Activated naive CD4-positive, alpha-beta T cell treated with anti-CD3 and anti-CD28 coated beads for 36 hours (primary cell): ENCODE data around the gene CNTN4. TPM values are rescaled to one million over a fixed set of nuclear protein-coding genes. Genes with fewer than 3 reads are reported as not detected.

Experiments used
- CTCF ChIA-PET: fragments of 350-600 bp; sonication (Branson Sonifier 250); formaldehyde crosslinking; loops from one replicate; lab custom pipeline; 2021; ENCODE audit warnings: antibody characterized with exemption; lab: Charles Lee
- DNase-seq: peaks from one replicate; pipeline ENCODE4 v3.0.0-alpha.2; 2020
- H3K27ac Mint-ChIP-seq: one replicate; pipeline ENCODE4 v1.8.0; 2021; ENCODE audit warnings: mild to moderate bottlenecking, mixed read lengths
- H3K27me3 Mint-ChIP-seq: one replicate; pipeline ENCODE4 v1.8.0; 2021; ENCODE audit warnings: low read depth, mixed read lengths
- H3K36me3 Mint-ChIP-seq: one replicate; pipeline ENCODE4 v1.8.0; 2021; ENCODE audit warnings: low read depth, mixed read lengths
- H3K4me1 Mint-ChIP-seq: one replicate; pipeline ENCODE4 v1.8.0; 2021; ENCODE audit warnings: low read depth, mixed read lengths
- H3K4me3 Mint-ChIP-seq: one replicate; pipeline ENCODE4 v1.8.0; 2021; ENCODE audit warnings: mild to moderate bottlenecking, moderate library complexity, mixed read lengths
- H3K9me3 Mint-ChIP-seq: one replicate; pipeline ENCODE4 v1.8.0; 2021; ENCODE audit warnings: mixed read lengths
- intact Hi-C: fragments of 100-400 bp; cut with micrococcal nuclease; formaldehyde crosslinking; loops from one replicate; pipeline ENCODE4 v1.15.1; 2023
- total RNA-seq, 2 experiments: library from RNA; stranded (reverse); gene quantifications; one replicate each; pipeline ENCODE4 v1.2.3, GENCODE V29; 2021

CNTN4 gene
- total RNA-seq, 2 experiments from 2014 or later = not detected

GRCh38 chr3:3066378-3066777 lies 967.7 kb downstream of the CNTN4 start:
- DNase-seq = no peak
- H3K36me3 Mint-ChIP-seq = no peaks in the 10 kb centered on the region
- H3K9me3 Mint-ChIP-seq = no peaks in the 10 kb centered on the region
- H3K4me3 Mint-ChIP-seq = no peak overlapping the region
- CTCF ChIA-PET = no interaction called here
- no peaks in the 10 kb centered on the region for H3K4me1 Mint-ChIP-seq
- no peak overlapping the region for H3K27ac Mint-ChIP-seq
- intact Hi-C loops = no loop called here
- H3K27me3 Mint-ChIP-seq = no peaks in the 10 kb centered on the region

DNA sequence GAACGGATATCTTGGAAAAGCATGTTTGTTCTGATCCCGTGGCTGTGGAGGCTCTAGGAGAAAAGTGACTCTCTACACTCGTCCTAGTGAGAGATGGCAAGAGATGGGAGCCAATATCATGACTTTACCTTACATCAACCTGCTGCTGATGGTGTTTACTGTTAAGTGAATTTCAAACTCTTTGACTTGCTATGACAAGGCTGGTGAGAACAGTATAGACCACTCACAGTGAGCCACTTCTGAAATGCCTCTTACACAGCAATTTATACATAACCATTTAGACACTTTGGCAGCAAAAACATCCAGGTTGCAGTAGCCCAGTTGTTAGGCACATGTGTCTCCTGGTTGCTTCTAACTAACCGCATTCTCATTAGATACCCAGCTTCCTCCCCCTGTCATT lies 968.2 kb downstream of the CNTN4 start:
- no peaks in the 10 kb centered on the region for H3K36me3 Mint-ChIP-seq
- intact Hi-C loops = no loop called here
- no peaks in the 10 kb centered on the region for H3K27me3 Mint-ChIP-seq
- H3K27ac Mint-ChIP-seq = no peak overlapping the region
- CTCF ChIA-PET = no interaction called here
- H3K4me1 Mint-ChIP-seq = no peaks in the 10 kb centered on the region
- no peak overlapping the region for H3K4me3 Mint-ChIP-seq
- no peaks in the 10 kb centered on the region for H3K9me3 Mint-ChIP-seq
- DNase-seq = no peak

DNA sequence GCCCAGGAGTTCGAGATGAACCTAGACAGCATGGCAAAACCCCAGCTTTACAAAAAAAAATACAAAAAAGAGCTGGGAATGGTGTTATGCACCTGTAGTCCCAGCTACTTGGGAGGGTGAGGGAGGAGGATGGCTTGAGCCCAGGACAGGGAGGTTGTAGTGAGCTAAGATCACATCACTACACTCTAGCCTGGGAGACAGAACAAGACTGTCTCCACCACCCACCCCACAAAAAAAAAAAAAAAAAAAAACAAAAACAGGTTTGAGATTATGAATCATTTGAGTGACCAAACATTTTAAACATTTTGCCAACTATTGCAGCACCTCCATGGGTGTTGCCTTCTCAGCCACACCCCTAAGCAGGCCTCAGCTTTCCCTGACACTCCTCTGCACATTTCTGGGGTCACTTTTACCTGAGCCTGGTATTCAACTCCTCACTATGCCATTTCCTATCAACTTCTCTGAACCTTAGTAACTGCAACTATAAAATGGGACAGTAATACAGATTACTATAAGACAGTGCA lies 969.8 kb downstream of the CNTN4 start:
- Mint-ChIP-seq H3K4me1 (no peaks in the 10 kb centered on the region), H3K9me3 (no peaks in the 10 kb centered on the region), H3K27ac (no peak overlapping the region), H3K4me3 (no peak overlapping the region), H3K27me3 (no peaks in the 10 kb centered on the region), H3K36me3 (no peaks in the 10 kb centered on the region)
- intact Hi-C loops = no loop called here
- DNase-seq = no peak
- CTCF ChIA-PET = interaction anchor here (0.6 kb wide), 2 partner anchors 112 to 652 kb away, joined by 3 read pairs; no protein-coding TSS in a partner anchor

- Mint-ChIP-seq H3K27me3 (no peaks in the 10 kb centered on the region), H3K36me3 (no peaks in the 10 kb centered on the region), H3K4me3 (no peak overlapping the region), H3K27ac (no peak overlapping the region), H3K9me3 (no peaks in the 10 kb centered on the region), H3K4me1 (no peaks in the 10 kb centered on the region)
- DNase-seq = no peak
- CTCF ChIA-PET = no interaction called here
- intact Hi-C loops = no loop called here
Observed at GRCh38 chr3:3069723-3070122, 971.1 kb downstream of the CNTN4 start.

DNA sequence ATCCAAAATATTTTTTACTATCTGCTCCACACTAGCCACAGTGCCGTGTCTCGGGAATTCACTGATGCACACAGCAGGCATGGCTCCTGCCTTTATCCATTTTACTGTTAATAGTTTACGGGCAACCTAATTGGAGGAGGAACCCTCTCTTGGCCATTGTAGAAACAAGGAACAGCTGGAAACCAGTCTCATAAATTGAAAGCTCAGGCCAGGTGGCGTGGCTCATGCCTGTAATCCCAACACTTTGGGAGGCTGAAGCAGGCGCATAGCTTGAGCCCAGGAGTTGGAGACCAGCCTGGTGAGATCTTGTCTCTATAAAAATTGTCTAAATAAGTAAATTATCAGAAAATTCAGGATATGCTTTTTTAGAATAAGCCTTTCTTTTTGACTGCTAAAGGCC lies 972.5 kb downstream of the CNTN4 start:
- H3K4me1 Mint-ChIP-seq = no peaks in the 10 kb centered on the region
- DNase-seq = no peak
- H3K9me3 Mint-ChIP-seq = no peaks in the 10 kb centered on the region
- no peaks in the 10 kb centered on the region for H3K27me3 Mint-ChIP-seq
- no peaks in the 10 kb centered on the region for H3K36me3 Mint-ChIP-seq
- CTCF ChIA-PET = no interaction called here
- no peak overlapping the region for H3K4me3 Mint-ChIP-seq
- H3K27ac Mint-ChIP-seq = no peak overlapping the region
- intact Hi-C loops = no loop called here

DNA sequence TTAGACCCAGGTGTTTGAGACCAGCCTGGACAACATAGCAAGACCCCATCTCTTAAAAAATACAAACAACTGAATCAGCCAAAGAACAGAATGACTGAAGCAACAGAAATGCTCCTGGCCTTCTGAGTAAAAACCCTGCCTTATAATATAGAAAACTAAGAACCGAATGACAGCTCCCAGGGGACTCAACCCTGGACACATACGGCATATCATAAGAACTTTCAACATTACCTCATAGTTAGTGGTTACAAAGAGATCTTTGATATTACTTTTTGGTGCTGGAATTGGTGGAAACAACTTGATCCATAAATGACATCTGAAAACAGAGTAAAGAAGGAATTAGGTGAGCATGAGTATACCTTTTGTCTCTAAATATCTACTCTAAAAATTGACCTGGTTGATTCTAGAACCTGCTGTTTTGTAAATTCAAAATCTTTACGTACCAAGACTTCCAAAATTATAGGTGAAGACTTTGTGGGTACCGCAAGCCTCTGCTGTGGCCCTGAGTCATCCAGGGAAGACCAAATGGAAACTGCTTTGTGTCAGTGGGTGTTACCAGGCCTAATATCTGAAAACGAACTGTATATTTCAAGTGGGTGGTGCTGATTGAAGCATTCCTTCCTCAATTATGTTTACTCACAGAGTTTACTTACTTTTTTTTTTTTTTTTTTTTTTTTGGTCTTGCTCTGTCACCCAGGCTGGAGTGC lies 976.0 kb downstream of the CNTN4 start:
- Mint-ChIP-seq H3K27ac (no peak overlapping the region), H3K27me3 (no peaks in the 10 kb centered on the region), H3K4me1 (no peaks in the 10 kb centered on the region), H3K36me3 (no peaks in the 10 kb centered on the region), H3K4me3 (no peak overlapping the region), H3K9me3 (no peaks in the 10 kb centered on the region)
- CTCF ChIA-PET = interaction anchor here (1.1 kb wide), 1 partner anchor 11 kb away, joined by 4 read pairs; no protein-coding TSS in a partner anchor
- intact Hi-C loops = no loop called here
- DNase-seq = no peak

GRCh38 chr3:3080309-3080708 lies 981.6 kb downstream of the CNTN4 start:
- Mint-ChIP-seq H3K4me3 (no peak overlapping the region), H3K9me3 (no peaks in the 10 kb centered on the region), H3K27me3 (no peaks in the 10 kb centered on the region), H3K36me3 (no peaks in the 10 kb centered on the region), H3K27ac (no peak overlapping the region), H3K4me1 (no peaks in the 10 kb centered on the region)
- DNase-seq = no peak
- CTCF ChIA-PET = no interaction called here
- intact Hi-C loops = no loop called here

DNA sequence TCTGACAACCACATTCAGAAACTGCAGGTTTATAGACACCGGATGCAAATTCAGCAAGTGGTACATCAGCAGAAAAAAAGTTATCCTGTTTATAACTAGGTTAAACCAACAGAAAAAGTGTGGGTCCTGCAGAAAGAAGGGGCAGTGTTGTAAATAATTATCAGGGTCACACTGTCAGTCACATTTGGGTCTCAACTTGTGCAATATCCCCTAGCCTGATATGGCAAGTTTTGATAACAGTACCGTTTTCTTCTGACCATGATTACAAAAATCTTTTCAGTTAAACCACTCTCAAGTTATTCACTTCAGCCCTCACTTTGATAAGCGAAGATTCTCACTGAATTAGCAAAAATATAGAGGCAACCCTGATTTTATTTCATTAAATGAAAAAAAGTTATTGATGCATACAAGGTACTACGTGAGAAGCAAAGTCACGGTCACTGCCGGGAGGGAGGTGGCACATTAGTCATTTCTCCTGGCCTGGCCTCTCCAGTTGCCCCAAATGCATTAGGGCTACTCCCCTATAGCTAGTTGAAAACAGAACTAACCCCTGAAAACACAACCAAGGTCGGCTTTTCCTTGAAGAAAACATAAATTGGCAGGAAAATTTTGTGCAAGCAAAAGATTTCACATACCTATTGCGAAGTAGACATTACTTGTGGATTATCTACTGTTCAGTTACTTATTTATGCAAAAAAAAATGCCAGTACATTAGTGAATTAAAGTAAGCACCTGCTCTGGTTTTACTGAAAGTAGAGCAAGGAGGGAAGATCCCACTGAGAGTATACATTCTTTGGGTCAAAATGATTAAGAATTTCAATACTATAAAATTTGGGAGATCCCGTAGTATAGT lies 982.9 kb downstream of the CNTN4 start:
- H3K36me3 Mint-ChIP-seq = no peaks in the 10 kb centered on the region
- no peaks in the 10 kb centered on the region for H3K9me3 Mint-ChIP-seq
- no peaks in the 10 kb centered on the region for H3K4me1 Mint-ChIP-seq
- H3K27me3 Mint-ChIP-seq = no peaks in the 10 kb centered on the region
- CTCF ChIA-PET = no interaction called here
- DNase-seq = no peak
- no peak overlapping the region for H3K4me3 Mint-ChIP-seq
- H3K27ac Mint-ChIP-seq = no peak overlapping the region
- intact Hi-C loops = no loop called here

DNA sequence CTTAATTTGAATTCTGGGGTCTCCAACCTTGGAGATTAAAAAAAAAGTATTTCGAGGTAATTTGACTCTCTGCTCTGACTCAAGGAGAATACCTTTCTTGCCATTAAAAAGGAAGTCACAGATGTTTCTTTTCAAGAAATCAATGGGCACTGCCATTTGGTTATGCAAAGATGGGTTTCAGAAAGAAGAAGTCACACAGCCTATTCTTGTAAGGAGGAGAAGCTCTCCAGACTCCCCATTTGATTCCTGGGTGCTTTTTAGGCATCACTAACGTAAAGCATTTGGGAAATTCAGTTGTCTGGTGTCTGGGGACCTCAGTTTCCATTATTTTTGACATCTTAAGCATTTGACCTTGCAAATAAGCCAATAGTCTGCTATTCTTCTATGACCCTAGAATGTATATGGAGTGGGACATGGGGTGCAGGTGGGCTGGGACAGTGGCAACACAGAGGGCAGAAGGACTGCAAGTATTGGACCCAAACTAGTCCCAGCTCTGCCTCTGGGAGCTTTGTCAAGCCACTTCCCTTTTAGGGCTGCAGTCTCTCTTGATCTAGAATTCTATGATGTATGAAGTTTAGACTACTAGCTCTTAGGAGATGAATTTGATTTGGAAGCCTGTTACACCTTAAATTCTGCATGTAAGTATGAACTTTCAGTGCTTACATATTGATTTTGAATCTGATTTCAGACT lies 983.7 kb downstream of the CNTN4 start:
- H3K4me1 Mint-ChIP-seq = no peaks in the 10 kb centered on the region
- DNase-seq = no peak
- intact Hi-C loops = no loop called here
- no peak overlapping the region for H3K27ac Mint-ChIP-seq
- H3K27me3 Mint-ChIP-seq = no peaks in the 10 kb centered on the region
- H3K4me3 Mint-ChIP-seq = no peak overlapping the region
- CTCF ChIA-PET = interaction anchor here (0.6 kb wide), 1 partner anchor 135 kb away, joined by 3 read pairs; no protein-coding TSS in a partner anchor
- no peaks in the 10 kb centered on the region for H3K9me3 Mint-ChIP-seq
- no peaks in the 10 kb centered on the region for H3K36me3 Mint-ChIP-seq

- H3K9me3 Mint-ChIP-seq = no peaks in the 10 kb centered on the region
- no peaks in the 10 kb centered on the region for H3K27me3 Mint-ChIP-seq
Observed at GRCh38 chr3:3084890-3085289, 986.2 kb downstream of the CNTN4 start.

DNA sequence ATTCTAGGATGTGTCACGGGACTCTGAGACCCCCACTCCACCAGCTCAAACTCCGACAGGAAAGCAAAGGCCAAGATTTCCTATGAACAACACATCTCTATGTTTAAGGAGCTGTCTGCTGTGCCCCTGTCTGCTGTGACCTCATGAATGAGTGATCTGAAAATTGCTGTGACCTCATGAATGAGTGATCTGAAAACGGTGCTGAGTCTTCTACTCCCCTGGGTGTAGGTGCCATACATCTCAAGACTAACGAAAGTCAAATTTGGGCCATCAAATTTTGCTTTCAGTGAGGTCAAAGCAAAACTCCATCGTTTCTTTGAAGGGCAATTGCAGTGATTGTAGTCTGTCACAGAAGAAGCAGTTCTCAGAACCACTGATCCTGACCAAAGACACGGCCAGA lies 987.1 kb downstream of the CNTN4 start:
- CTCF ChIA-PET = interaction anchor here (0.9 to 1.5 kb wide), 2 partner anchors 10 to 41 kb away, joined by 3 to 4 read pairs; no protein-coding TSS in a partner anchor

More at GRCh38 chr3:3084890-3085289, 986.2 kb downstream of the CNTN4 start:
- no peak for DNase-seq
- H3K36me3 Mint-ChIP-seq = no peaks in the 10 kb centered on the region
- no peak overlapping the region for H3K27ac Mint-ChIP-seq
- H3K4me1 Mint-ChIP-seq = no peaks in the 10 kb centered on the region
- CTCF ChIA-PET = interaction anchor here (0.9 to 1.5 kb wide), 2 partner anchors 9 to 40 kb away, joined by 3 to 4 read pairs; no protein-coding TSS in a partner anchor
- H3K4me3 Mint-ChIP-seq = no peak overlapping the region
- intact Hi-C loops = no loop called here

GRCh38 chr3:3086239-3086638 lies 987.6 kb downstream of the CNTN4 start:
- no peak for DNase-seq
- H3K4me3 Mint-ChIP-seq = no peak overlapping the region
- CTCF ChIA-PET = no interaction called here
- H3K27me3 Mint-ChIP-seq = no peaks in the 10 kb centered on the region
- H3K9me3 Mint-ChIP-seq = no peaks in the 10 kb centered on the region
- H3K36me3 Mint-ChIP-seq = no peaks in the 10 kb centered on the region
- intact Hi-C loops = no loop called here
- H3K27ac Mint-ChIP-seq = no peak overlapping the region
- H3K4me1 Mint-ChIP-seq = no peaks in the 10 kb centered on the region

More for the DNA sequence above, 987.1 kb downstream of the CNTN4 start:
- H3K27ac Mint-ChIP-seq = no peak overlapping the region
- H3K4me1 Mint-ChIP-seq = no peaks in the 10 kb centered on the region
- intact Hi-C loops = no loop called here
- DNase-seq = no peak
- H3K9me3 Mint-ChIP-seq = no peaks in the 10 kb centered on the region
- no peaks in the 10 kb centered on the region for H3K27me3 Mint-ChIP-seq
- H3K36me3 Mint-ChIP-seq = no peaks in the 10 kb centered on the region
- no peak overlapping the region for H3K4me3 Mint-ChIP-seq
